Calu3 (cell line): ENCODE measurements around the gene PMFBP1. TPM values are rescaled to one million over a fixed set of nuclear protein-coding genes. Genes with fewer than 3 reads are reported as not detected.

ENCODE experiments used
- BruUV-seq: library from RNA; stranded (reverse); fragments of 400-500 nt; replicated peaks from 2 replicates; lab custom pipeline; 2021; lab: Mats Ljungman, UMichigan
- CTCF ChIA-PET: fragments of 300-600 bp; sonication (Branson Sonifier 250); formaldehyde crosslinking; loops from one replicate; lab custom pipeline; 2022; ENCODE audit warnings: antibody characterized with exemption; lab: Charles Lee
- DNase-seq: peaks from one replicate; pipeline ENCODE4 v3.0.0; 2022
- H3K27ac Mint-ChIP-seq: one replicate; pipeline ENCODE4 v1.8.0; 2022; ENCODE audit warnings: mixed read lengths; ENCODE audit not compliant: unreplicated experiment
- H3K27me3 Mint-ChIP-seq: one replicate; pipeline ENCODE4 v1.8.0; 2022; ENCODE audit warnings: mixed read lengths; ENCODE audit not compliant: unreplicated experiment
- H3K36me3 Mint-ChIP-seq: one replicate; pipeline ENCODE4 v1.8.0; 2022; ENCODE audit warnings: mild to moderate bottlenecking, moderate library complexity, mixed read lengths; ENCODE audit not compliant: insufficient read depth, unreplicated experiment
- H3K4me1 Mint-ChIP-seq: one replicate; pipeline ENCODE4 v1.8.0; 2022; ENCODE audit warnings: mild to moderate bottlenecking, low read depth, mixed read lengths; ENCODE audit not compliant: unreplicated experiment
- H3K4me3 Mint-ChIP-seq: one replicate; pipeline ENCODE4 v1.8.0; 2022; ENCODE audit warnings: mild to moderate bottlenecking, low read depth, moderate library complexity, mixed read lengths; ENCODE audit not compliant: unreplicated experiment
- H3K9me3 Mint-ChIP-seq: one replicate; pipeline ENCODE4 v1.8.0; 2022; ENCODE audit warnings: low read depth, mixed read lengths; ENCODE audit not compliant: unreplicated experiment
- CTCF ChIP-seq: fragments of 200-600 bp; IDR thresholded peaks from one replicate; pipeline ENCODE4 v1.8.0; 2022; ENCODE audit warnings: antibody characterized with exemption; ENCODE audit not compliant: unreplicated experiment
- intact Hi-C: fragments of 100-400 bp; cut with micrococcal nuclease; formaldehyde crosslinking; loops from one replicate; pipeline ENCODE4 v1.10.0; 2022; ENCODE audit not compliant: unreplicated experiment
- total RNA-seq: library from RNA; stranded (reverse); gene quantifications from 2 replicates; pipeline ENCODE4 v1.2.3, GENCODE V29; 2022

PMFBP1 gene
- total RNA-seq, 1 experiment from 2014 or later, result 8.5 TPM

DNA sequence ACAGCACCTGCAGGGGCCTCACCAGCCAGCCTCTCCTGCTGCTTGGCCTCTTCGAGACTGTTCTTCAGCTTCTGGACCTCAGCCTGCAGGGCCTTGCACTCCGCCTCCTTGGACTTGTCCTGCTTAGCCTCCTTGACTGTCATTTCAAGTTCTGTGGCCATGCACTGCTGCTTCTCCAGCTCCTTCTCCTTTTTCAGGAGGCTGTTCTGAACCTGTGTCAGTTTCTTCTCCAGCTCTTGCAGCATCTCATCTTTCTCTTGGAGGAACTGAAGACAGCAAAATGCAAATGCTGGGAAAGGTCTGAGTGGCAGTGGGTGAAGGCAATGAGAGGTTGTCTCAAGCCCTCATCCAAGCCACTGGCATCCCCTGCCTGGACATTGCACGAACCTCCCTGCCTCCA, 39.2 kb downstream of the PMFBP1 start:
- Mint-ChIP-seq H3K9me3 (no peaks in the 10 kb centered on the region), H3K27me3 (no peaks in the 10 kb centered on the region), H3K27ac (no peak overlapping the region), H3K4me3 (no peak overlapping the region), H3K4me1 (no peaks in the 10 kb centered on the region), H3K36me3 (no peaks in the 10 kb centered on the region)
- CTCF ChIA-PET, result no interaction called here
- no TSS peak for BruUV-seq
- no peak for DNase-seq
- TF ChIP-seq CTCF, result no peak
- intact Hi-C loops, result no loop called here

DNA sequence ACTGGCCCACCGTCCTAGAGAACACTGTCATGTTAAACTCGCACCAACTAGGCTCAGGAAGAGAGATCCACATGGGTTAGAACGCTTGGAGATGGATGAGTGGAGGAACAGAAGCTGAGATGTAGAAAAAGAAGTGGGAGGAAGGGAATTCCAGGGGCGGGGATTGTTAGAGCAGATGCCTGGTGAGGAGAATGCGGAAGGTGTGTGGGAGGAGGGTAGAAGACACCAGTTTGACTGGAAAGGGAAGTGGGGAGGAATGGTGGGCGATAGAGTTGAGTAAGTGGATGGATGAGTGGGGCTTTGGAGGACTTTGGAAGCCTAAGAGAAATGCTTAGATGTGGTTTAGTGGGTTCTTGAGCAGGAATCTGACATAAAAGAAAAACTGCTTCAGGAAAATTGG, 40.9 kb downstream of the PMFBP1 start:
- H3K4me3 Mint-ChIP-seq, result no peak overlapping the region
- CTCF ChIA-PET, result interaction anchor here (0.6 kb wide), 1 partner anchor 316 kb away, joined by 4 read pairs; no protein-coding TSS in a partner anchor

DNA sequence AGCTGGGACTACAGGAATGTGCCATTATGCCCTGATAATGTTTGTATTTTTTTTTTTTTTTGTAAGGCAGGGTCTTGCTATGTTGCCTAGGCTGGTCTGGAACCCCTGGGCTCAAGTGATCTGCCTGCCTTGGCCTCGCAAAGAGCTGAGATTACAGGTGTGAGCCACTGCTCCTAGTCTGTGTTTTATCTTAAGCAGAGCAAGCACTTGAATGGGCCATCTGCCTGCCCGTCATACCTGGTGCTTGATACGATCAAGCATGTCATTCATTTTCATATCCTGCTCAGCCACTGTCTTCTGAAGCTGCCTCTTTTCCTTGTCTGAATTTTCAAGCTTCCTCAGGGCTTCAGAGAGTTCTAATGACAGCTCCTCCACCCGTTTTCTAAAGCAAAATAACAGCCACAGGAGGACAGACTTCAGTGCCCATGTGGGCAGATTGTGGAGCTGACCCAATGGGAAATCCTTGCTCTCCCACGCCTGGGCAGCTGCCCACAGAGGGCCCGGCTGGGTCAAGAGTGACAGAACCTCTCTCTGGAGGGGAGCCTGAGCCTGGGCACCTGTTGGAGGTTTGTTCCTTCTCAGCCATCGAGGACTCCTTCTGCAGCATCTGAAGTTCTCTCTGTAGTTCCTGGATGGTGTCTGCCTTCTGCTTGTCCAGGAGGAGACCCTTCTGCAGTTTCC, 41.8 kb downstream of the PMFBP1 start:
- Mint-ChIP-seq H3K36me3 (no peaks in the 10 kb centered on the region), H3K4me3 (no peak overlapping the region), H3K27ac (no peak overlapping the region), H3K9me3 (no peaks in the 10 kb centered on the region), H3K4me1 (peaks cover 14% of the 10 kb centered on the region), H3K27me3 (no peaks in the 10 kb centered on the region)
- no peak for DNase-seq
- no TSS peak for BruUV-seq
- CTCF ChIA-PET, result interaction anchor here (0.7 kb wide), 2 partner anchors 50 to 1514 kb away, joined by 3 to 4 read pairs; no protein-coding TSS in a partner anchor
- intact Hi-C loops, result no loop called here
- no peak for TF ChIP-seq CTCF

More for the DNA sequence above, 40.9 kb downstream of the PMFBP1 start:
- no peak for TF ChIP-seq CTCF
- H3K27ac Mint-ChIP-seq, result no peak overlapping the region
- no peak for DNase-seq
- peaks cover 5% of the 10 kb centered on the region for H3K4me1 Mint-ChIP-seq
- no TSS peak for BruUV-seq
- no peaks in the 10 kb centered on the region for H3K27me3 Mint-ChIP-seq
- H3K36me3 Mint-ChIP-seq, result no peaks in the 10 kb centered on the region
- intact Hi-C loops, result no loop called here
- H3K9me3 Mint-ChIP-seq, result no peaks in the 10 kb centered on the region

DNA sequence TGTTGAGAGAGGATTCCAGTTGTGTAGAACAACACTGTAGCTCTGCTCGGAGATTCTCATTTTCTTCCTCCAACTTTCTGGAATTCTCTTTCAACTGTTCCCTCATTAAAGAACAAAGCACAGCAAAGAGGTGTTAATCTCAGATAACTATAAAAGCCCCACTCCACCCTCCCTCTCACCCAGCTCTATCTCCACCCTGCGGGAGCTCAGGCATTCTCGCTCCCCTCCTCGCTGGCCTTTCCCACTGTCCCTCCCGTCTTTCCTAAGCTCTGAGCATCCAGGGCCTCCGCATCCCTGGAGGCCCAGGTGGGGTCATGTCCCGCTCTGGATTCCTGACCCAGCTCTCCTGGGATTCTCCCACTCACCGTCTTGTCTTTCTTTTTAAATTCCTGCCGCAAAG, 43.3 kb downstream of the PMFBP1 start:
- Mint-ChIP-seq H3K27ac (no peak overlapping the region), H3K4me1 (peaks cover 18% of the 10 kb centered on the region), H3K36me3 (no peaks in the 10 kb centered on the region), H3K27me3 (no peaks in the 10 kb centered on the region), H3K9me3 (no peaks in the 10 kb centered on the region), H3K4me3 (no peak overlapping the region)
- CTCF ChIA-PET, result interaction anchor here (1.1 kb wide), 1 partner anchor 11 kb away, joined by 4 read pairs; no protein-coding TSS in a partner anchor
- no TSS peak for BruUV-seq
- no peak for TF ChIP-seq CTCF
- DNase-seq, result no peak
- intact Hi-C loops, result no loop called here
